OCI-LY7 (cell line): ENCODE measurements around the gene SLC16A8. TPM values are rescaled to one million over a fixed set of nuclear protein-coding genes. Genes with fewer than 3 reads are reported as not detected.

Experiments used
- BruUV-seq: library from RNA; stranded (reverse); fragments of 400-500 nt; replicated peaks from 2 replicates; lab custom pipeline; 2021; lab: Mats Ljungman, UMichigan
- CTCF ChIA-PET: fragments of 300-600 bp; sonication (Branson Sonifier 250); formaldehyde crosslinking; loops from one replicate; lab custom pipeline; 2022; ENCODE audit warnings: antibody characterized with exemption; ENCODE audit not compliant: unreplicated experiment; lab: Charles Lee
- POLR2A ChIA-PET: fragments of 300-600 bp; sonication (Branson Sonifier 250); formaldehyde crosslinking; loops from one replicate; lab custom pipeline; 2022; ENCODE audit warnings: antibody characterized with exemption; lab: Charles Lee
- DNase-seq: peaks from one replicate; pipeline ENCODE4 v3.0.0-alpha.2; 2015; ENCODE audit warnings: low spot score
- H2AFZ ChIP-seq: fragments of 200-600 bp; sonication (generic), shearing (Covaris generic); 2 replicates; pipeline ENCODE4 v1.6.1; 2014; ENCODE audit warnings: mild to moderate bottlenecking, antibody characterized with exemption, low read length, moderate library complexity
- H3K27ac ChIP-seq: fragments of 200-600 bp; sonication (generic); 2 replicates; pipeline ENCODE4 v1.5.1; 2014; ENCODE audit warnings: mixed run types, low read depth, mild to moderate bottlenecking, moderate library complexity, low read length, inconsistent platforms; ENCODE audit not compliant: poor library complexity, severe bottlenecking
- H3K36me3 ChIP-seq: fragments of 200-600 bp; sonication (generic); 2 replicates; pipeline ENCODE4 v1.6.1; 2014; ENCODE audit warnings: mild to moderate bottlenecking, antibody characterized with exemption, low read length, moderate library complexity, mixed read lengths; ENCODE audit not compliant: insufficient read depth
- H3K4me1 ChIP-seq: fragments of 200-600 bp; sonication (generic); 2 replicates; pipeline ENCODE4 v1.5.1; 2014; ENCODE audit warnings: mild to moderate bottlenecking, low read length; ENCODE audit not compliant: insufficient read depth, poor library complexity, severe bottlenecking
- H3K4me2 ChIP-seq: fragments of 200-600 bp; sonication (generic); 2 replicates; pipeline ENCODE4 v1.6.1; 2014; ENCODE audit warnings: mild to moderate bottlenecking, low read length
- H3K4me3 ChIP-seq: fragments of 200-600 bp; sonication (generic); 2 replicates; pipeline ENCODE4 v1.5.1; 2014; ENCODE audit warnings: mild to moderate bottlenecking, low read depth, low read length; ENCODE audit not compliant: poor library complexity, severe bottlenecking
- H3K79me2 ChIP-seq: fragments of 200-600 bp; sonication (generic); 2 replicates; pipeline ENCODE4 v1.6.1; 2016; ENCODE audit warnings: low read depth, mild to moderate bottlenecking, low read length, moderate library complexity, mixed read lengths; ENCODE audit not compliant: insufficient read depth
- H3K9me2 ChIP-seq: fragments of 200-600 bp; sonication (generic); 2 replicates; pipeline ENCODE4 v1.6.1; 2016; ENCODE audit warnings: mild to moderate bottlenecking, low read length, mixed read lengths; ENCODE audit not compliant: insufficient read depth
- H3K9me3 ChIP-seq: fragments of 200-600 bp; sonication (generic); 2 replicates; pipeline ENCODE4 v1.6.1; 2014; ENCODE audit warnings: mild to moderate bottlenecking, mixed run types, low read length, mixed read lengths
- H4K20me1 ChIP-seq: fragments of 200-600 bp; sonication (generic); 2 replicates; pipeline ENCODE4 v1.6.1; 2014; ENCODE audit warnings: mild to moderate bottlenecking, antibody characterized with exemption, low read length, moderate library complexity, mixed read lengths; ENCODE audit not compliant: insufficient read depth
- EZH2phosphoT487 ChIP-seq: fragments of 200-600 bp; sonication (generic); IDR thresholded peaks from 2 replicates; pipeline ENCODE4 v1.6.1; 2018; ENCODE audit warnings: low read depth, borderline replicate concordance, mild to moderate bottlenecking, mixed run types, antibody characterized with exemption, low read length, moderate library complexity, mixed read lengths
- intact Hi-C: fragments of 100-400 bp; cut with micrococcal nuclease; formaldehyde crosslinking; loops from one replicate; pipeline ENCODE4 v1.10.0; 2022; ENCODE audit not compliant: unreplicated experiment
- total RNA-seq, 2 experiments: library from RNA; depleted of rRNA in 1 of 2; stranded (reverse); fragments of >200 nt in 1 of 2; shearing (Covaris generic) in 1 of 2; gene quantifications; 2 replicates each; pipeline ENCODE4 v1.2.3, GENCODE V29; 2014 to 2022
- TF ChIP-seq, protein P1 (sequence below): fragments of 200-600 bp; sonication (generic); conservative IDR thresholded peaks from 2 replicates; pipeline ENCODE4 v1.5.1; 2014; ENCODE audit warnings: mild to moderate bottlenecking, antibody characterized with exemption, low read length, moderate library complexity, mixed read lengths

Gene SLC16A8
- total RNA-seq, 2 experiments from 2014 or later, result not detected

DNA sequence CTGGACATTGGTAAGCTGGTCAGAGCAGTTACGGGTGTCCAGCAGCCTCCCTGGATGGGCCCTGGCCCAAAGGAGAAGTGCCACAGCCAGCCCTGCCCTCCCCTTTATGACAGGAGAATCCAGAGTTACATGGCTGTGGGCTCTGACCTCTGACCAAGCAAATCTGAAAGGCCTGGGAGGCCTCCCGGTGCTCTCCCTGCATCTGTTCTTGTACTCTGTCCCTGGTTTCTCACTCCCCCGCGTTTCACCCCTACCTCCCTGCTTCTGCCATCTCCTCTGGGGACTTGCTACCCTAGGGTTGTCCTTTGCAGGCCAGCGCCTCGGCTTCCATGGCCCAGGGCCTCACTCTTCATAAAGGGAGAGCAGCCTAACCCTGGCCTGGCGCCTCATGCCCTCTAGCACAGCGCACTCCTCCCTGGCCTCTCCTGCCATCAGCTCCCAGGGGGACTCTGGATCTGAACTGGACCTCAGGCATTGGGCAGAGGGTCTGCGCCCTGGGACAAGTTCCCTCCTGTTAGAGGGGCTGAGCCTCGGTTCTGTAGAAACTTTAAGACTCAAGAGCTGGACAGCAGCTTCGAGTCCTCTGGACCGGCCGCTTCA, 16.1 kb downstream of the SLC16A8 start:
- no peak for DNase-seq
- no peak overlapping the region for H3K4me3 ChIP-seq
- H3K9me3 ChIP-seq, result no peaks in the 10 kb centered on the region
- no peaks in the 10 kb centered on the region for H4K20me1 ChIP-seq
- no peaks in the 10 kb centered on the region for H3K79me2 ChIP-seq
- ChIA-PET POLR2A (no interaction called here), CTCF (no interaction called here)
- H3K4me2 ChIP-seq, result no peak overlapping the region
- no peak overlapping the region for H2AFZ ChIP-seq
- H3K9me2 ChIP-seq, result no peaks in the 10 kb centered on the region
- no peaks in the 10 kb centered on the region for H3K4me1 ChIP-seq
- intact Hi-C loops, result no loop called here
- H3K36me3 ChIP-seq, result no peaks in the 10 kb centered on the region
- no TSS peak for BruUV-seq
- no peak overlapping the region for H3K27ac ChIP-seq
- TF ChIP-seq, protein P1, sequence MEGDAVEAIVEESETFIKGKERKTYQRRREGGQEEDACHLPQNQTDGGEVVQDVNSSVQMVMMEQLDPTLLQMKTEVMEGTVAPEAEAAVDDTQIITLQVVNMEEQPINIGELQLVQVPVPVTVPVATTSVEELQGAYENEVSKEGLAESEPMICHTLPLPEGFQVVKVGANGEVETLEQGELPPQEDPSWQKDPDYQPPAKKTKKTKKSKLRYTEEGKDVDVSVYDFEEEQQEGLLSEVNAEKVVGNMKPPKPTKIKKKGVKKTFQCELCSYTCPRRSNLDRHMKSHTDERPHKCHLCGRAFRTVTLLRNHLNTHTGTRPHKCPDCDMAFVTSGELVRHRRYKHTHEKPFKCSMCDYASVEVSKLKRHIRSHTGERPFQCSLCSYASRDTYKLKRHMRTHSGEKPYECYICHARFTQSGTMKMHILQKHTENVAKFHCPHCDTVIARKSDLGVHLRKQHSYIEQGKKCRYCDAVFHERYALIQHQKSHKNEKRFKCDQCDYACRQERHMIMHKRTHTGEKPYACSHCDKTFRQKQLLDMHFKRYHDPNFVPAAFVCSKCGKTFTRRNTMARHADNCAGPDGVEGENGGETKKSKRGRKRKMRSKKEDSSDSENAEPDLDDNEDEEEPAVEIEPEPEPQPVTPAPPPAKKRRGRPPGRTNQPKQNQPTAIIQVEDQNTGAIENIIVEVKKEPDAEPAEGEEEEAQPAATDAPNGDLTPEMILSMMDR, result no peak
- no peak for TF ChIP-seq EZH2phosphoT487

DNA sequence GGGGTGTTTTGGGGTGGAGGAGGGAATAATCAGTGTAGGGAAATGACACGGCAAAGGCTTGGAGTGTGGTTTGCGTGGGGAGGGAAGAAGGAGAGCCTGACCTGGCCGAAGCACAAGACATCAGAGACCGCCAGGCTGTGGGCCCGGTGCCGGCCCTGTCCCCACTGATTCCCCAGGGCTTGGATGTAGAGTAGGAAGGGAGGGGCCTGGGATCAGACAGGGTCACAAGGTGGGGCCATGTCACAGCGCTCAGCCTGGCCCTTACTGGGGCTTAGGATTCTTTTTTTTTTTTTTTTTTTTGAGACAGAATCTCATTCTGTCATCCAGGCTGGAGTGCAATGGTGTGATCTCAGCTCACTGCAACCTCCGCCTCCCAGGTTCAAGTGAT, 17.0 kb downstream of the SLC16A8 start:
- POLR2A ChIA-PET, result no interaction called here
- Histone ChIP-seq H3K9me2 (no peaks in the 10 kb centered on the region), H4K20me1 (no peaks in the 10 kb centered on the region), H3K79me2 (no peaks in the 10 kb centered on the region), H3K4me1 (no peaks in the 10 kb centered on the region), H2AFZ (no peak overlapping the region), H3K4me3 (no peak overlapping the region), H3K36me3 (no peaks in the 10 kb centered on the region), H3K27ac (no peak overlapping the region), H3K4me2 (no peak overlapping the region), H3K9me3 (no peaks in the 10 kb centered on the region)
- no peak for DNase-seq
- intact Hi-C loops, result no loop called here
- CTCF ChIA-PET, result no interaction called here
- TF ChIP-seq, protein P1, result no peak
- no peak for TF ChIP-seq EZH2phosphoT487
- BruUV-seq, result no TSS peak

DNA sequence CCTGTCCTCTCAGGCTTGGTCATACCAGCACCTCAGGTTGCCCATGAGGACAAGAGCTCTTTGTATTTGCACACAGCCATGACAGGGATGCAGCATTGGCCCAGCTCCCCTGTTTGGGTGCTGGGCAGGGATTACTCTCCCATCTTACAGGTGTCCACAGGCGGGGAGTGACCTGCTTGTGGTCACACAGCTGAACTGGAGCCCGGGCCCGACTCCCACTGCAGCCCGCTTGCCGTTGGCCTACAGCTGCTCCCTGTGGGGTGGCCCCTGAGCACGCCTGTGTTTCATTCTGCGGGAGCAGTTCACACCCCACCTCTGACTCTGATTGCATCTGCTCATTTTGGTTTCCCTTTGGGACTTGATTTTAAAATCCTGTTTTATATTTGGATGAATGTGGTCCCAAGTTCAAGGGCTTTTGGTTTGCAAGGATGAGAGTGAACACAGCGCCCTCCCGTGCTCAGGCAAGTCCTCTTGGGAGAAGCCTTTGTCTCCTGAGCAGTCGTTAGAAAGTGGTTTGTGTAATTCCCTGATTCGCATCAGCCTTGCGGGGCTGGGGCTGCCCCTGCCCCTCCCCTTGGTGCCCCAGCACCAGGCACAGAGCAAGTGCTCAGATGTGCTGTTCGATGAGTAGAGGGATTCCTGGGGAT, 17.5 kb downstream of the SLC16A8 start:
- no peaks in the 10 kb centered on the region for H3K4me1 ChIP-seq
- TF ChIP-seq EZH2phosphoT487, result no peak
- TF ChIP-seq, protein P1, result no peak
- no TSS peak for BruUV-seq
- H3K79me2 ChIP-seq, result no peaks in the 10 kb centered on the region
- ChIA-PET CTCF (interaction anchor here (0.5 kb wide), 1 partner anchor 11 kb away, joined by 3 read pairs; no protein-coding TSS in a partner anchor), POLR2A (interaction anchor here (0.6 to 0.9 kb wide), 2 partner anchors 10 to 151 kb away, joined by 3 read pairs; partner anchors contain the start of gene PICK1)
- intact Hi-C loops, result no loop called here
- no peak overlapping the region for H2AFZ ChIP-seq
- no peak for DNase-seq
- H3K4me2 ChIP-seq, result no peak overlapping the region
- no peaks in the 10 kb centered on the region for H3K36me3 ChIP-seq
- H4K20me1 ChIP-seq, result no peaks in the 10 kb centered on the region
- H3K9me2 ChIP-seq, result no peaks in the 10 kb centered on the region
- H3K27ac ChIP-seq, result no peak overlapping the region
- no peak overlapping the region for H3K4me3 ChIP-seq
- H3K9me3 ChIP-seq, result no peaks in the 10 kb centered on the region
